Transverse colon (tissue), 3 donors: Measurements from ENCODE around the gene DDX39B.

Source experiments
- CTCF ChIP-seq, 5 experiments: fragments of 200-600 bp in 3 of 5; fragments of 450-650 bp in 2 of 5; sonication (generic) in 3 of 5; IDR thresholded peaks; 1 replicate in 2 of 5; 2 replicates in 3 of 5; pipeline ENCODE4 v1.5.1; 2016 to 2017; ENCODE audit warnings: antibody characterized with exemption in 5 of 5, inconsistent platforms in 3 of 5, mild to moderate bottlenecking in 2 of 5, moderate library complexity in 1 of 5
- POLR2A ChIP-seq: fragments of 450-650 bp; IDR thresholded peaks from one replicate; pipeline ENCODE4 v1.6.1; 2016; ENCODE audit warnings: antibody characterized with exemption, mild to moderate bottlenecking, moderate library complexity

- TF ChIP-seq POLR2A: no peak
- no peak for TF ChIP-seq CTCF (IDR thresholded peaks at IDR 0.05)
Observed at GRCh38 chr6:31525553-31525931, 16.3 kb downstream of the DDX39B start.
